RWPE2 (cell line): Measurements from ENCODE around the gene PERCC1.

Source experiments
- ATAC-seq: fragments of 200-7000 bp; cut with Tn5 transposase; 3 replicates; pipeline ENCODE4 v1.9.1; 2021; ENCODE audit warnings: low read depth
- DNase-seq: peaks from one replicate; pipeline ENCODE4 v3.0.0-alpha.2; 2020; ENCODE audit warnings: low spot score
- H3K27ac ChIP-seq: fragments of 450-650 bp; 2 replicates; pipeline ENCODE4 v1.5.1; 2017; ENCODE audit warnings: mild to moderate bottlenecking; ENCODE audit not compliant: poor library complexity, severe bottlenecking
- H3K27me3 ChIP-seq: fragments of 250-450 bp; sonication (Bioruptor Pico); 2 replicates; pipeline ENCODE4 v1.5.1; 2021; ENCODE audit warnings: mild to moderate bottlenecking, moderate library complexity; ENCODE audit not compliant: insufficient read depth, poor library complexity, severe bottlenecking
- H3K36me3 ChIP-seq: fragments of 250-450 bp; sonication (Bioruptor Pico); 2 replicates; pipeline ENCODE4 v1.5.1; 2020; ENCODE audit warnings: low read depth, mild to moderate bottlenecking, moderate library complexity
- H3K4me1 ChIP-seq: fragments of 250-450 bp; sonication (Bioruptor Pico); 2 replicates; pipeline ENCODE4 v1.5.1; 2021; ENCODE audit warnings: mild to moderate bottlenecking, moderate library complexity; ENCODE audit not compliant: insufficient read depth, poor library complexity, severe bottlenecking
- H3K4me3 ChIP-seq: fragments of 250-450 bp; sonication (Bioruptor Pico); 2 replicates; pipeline ENCODE4 v1.5.1; 2021; ENCODE audit warnings: mild to moderate bottlenecking, moderate library complexity; ENCODE audit not compliant: severe bottlenecking
- H3K9me3 ChIP-seq: fragments of 250-450 bp; sonication (Bioruptor Pico); 2 replicates; pipeline ENCODE4 v1.5.1; 2021; ENCODE audit warnings: mild to moderate bottlenecking, moderate library complexity; ENCODE audit not compliant: severe bottlenecking
- TF ChIP-seq, protein P1 (sequence below): fragments of 450-650 bp; IDR thresholded peaks from one replicate; pipeline ENCODE4 v1.5.1; 2017; ENCODE audit warnings: mild to moderate bottlenecking, moderate library complexity; ENCODE audit not compliant: poor library complexity, severe bottlenecking

The PERCC1 gene

GRCh38 chr16:1443980-1444729, 13.3 kb downstream of the PERCC1 start, which contains the start of gene CCDC154:
Gene CCDC154 (minus strand): TSS chr16:1444556. CDS start chr16:1444322, 234 bp downstream.
- Histone ChIP-seq H3K27me3 (no peaks in the 10 kb centered on the region), H3K4me3 (no peak within 1 kb of the TSS), H3K36me3 (no peaks in the 10 kb centered on the region), H3K9me3 (no peaks in the 10 kb centered on the region), H3K27ac (no peak within 1 kb of the TSS), H3K4me1 (no peaks in the 10 kb centered on the region)
- no peak for DNase-seq
- ATAC-seq = no peak
- TF ChIP-seq, protein P1, sequence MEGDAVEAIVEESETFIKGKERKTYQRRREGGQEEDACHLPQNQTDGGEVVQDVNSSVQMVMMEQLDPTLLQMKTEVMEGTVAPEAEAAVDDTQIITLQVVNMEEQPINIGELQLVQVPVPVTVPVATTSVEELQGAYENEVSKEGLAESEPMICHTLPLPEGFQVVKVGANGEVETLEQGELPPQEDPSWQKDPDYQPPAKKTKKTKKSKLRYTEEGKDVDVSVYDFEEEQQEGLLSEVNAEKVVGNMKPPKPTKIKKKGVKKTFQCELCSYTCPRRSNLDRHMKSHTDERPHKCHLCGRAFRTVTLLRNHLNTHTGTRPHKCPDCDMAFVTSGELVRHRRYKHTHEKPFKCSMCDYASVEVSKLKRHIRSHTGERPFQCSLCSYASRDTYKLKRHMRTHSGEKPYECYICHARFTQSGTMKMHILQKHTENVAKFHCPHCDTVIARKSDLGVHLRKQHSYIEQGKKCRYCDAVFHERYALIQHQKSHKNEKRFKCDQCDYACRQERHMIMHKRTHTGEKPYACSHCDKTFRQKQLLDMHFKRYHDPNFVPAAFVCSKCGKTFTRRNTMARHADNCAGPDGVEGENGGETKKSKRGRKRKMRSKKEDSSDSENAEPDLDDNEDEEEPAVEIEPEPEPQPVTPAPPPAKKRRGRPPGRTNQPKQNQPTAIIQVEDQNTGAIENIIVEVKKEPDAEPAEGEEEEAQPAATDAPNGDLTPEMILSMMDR = no peak

- no peaks in the 10 kb centered on the region for H3K9me3 ChIP-seq
- H3K27ac ChIP-seq = no peak overlapping the region
- no peak for ATAC-seq
- no peak overlapping the region for H3K4me3 ChIP-seq
- H3K27me3 ChIP-seq = no peaks in the 10 kb centered on the region
- no peaks in the 10 kb centered on the region for H3K36me3 ChIP-seq
- TF ChIP-seq, protein P1 = no peak
- H3K4me1 ChIP-seq = no peaks in the 10 kb centered on the region
- DNase-seq = no peak
Observed at GRCh38 chr16:1444730-1445517, 14.0 kb downstream of the PERCC1 start.

DNA sequence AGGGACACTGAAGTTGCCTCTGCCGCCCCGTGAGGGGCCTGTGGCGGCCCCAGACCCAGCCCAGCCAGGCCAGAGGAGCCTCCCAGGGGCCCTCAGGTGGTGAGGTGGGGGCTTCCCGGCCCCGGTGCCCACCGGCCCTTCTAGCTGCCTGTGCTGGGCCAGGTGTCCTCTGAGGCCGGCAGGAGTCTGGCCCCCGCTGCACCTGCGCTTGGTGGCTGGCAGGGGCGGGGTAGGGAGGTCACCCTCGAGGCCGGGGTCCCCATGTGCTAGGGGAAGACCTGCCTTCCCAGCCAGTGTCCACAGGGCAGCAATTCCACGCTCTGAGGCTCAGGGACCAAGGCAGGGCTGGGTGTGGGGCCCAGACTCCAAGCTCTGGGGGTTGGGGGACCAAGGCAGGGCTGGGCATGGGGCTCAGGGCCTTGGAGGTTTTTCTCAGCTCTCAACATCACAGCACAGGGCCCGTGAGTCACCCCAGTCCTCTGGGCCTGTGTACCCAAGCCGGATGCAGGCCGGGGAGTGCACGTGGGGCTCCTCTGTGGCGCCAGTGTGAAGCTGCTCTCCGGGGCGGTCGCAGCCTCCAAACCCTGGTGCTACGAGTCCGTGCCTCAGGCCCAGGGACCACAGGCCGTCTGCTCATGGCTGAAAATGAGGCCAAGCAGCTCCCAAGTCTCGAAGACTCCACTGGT, 14.8 kb downstream of the PERCC1 start:
- Histone ChIP-seq H3K36me3 (no peaks in the 10 kb centered on the region), H3K4me1 (no peaks in the 10 kb centered on the region), H3K27me3 (no peaks in the 10 kb centered on the region), H3K9me3 (no peaks in the 10 kb centered on the region), H3K27ac (no peak overlapping the region), H3K4me3 (no peak overlapping the region)
- ATAC-seq (no peak), DNase-seq (no peak)
- TF ChIP-seq, protein P1 = no peak

DNA sequence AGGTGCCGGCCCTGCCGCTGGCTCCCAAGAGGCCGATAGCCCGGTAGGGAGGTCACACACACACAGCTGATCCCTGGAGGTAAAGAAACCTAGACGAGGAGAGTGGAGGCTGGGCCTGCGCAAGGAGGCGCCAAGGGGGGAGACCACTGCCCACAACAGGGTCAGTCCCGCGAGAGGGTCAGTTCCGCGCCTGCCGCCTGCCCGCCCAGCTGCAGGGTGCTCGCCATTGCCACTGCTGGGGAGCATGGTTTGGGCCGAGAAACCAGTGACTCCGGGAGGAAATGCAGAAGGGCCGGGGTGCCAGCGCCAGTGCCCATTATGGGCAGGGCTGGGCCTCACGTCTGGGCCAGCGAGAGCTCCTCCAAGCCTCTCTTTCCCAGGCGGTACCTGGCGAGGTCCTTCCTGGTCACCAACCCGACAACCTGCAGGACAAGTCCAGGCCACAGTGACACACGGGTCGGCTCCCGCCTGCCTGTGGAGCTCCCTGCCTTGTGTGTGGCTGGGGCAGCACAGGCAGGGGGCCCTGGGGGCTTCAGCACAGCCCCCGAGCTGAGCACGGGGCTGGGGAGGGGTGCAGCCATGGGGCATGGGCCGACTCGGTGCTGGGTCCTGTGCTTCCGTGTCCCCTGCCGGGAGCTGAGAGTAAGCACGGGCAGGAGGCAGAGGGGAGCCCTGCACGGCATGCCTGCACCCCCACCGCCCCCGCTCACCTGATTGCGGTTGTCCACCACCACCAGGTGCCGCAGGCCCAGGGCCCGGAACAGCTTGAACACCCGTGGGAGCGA, 15.6 kb downstream of the PERCC1 start:
- Histone ChIP-seq H3K27ac (no peak overlapping the region), H3K27me3 (no peaks in the 10 kb centered on the region), H3K4me1 (no peaks in the 10 kb centered on the region), H3K36me3 (no peaks in the 10 kb centered on the region), H3K9me3 (no peaks in the 10 kb centered on the region), H3K4me3 (no peak overlapping the region)
- ATAC-seq (no peak), DNase-seq (no peak)
- TF ChIP-seq, protein P1 = no peak
